HepG2 (cell line): Measurements from ENCODE around the gene SPTB. TPM values are rescaled to one million over a fixed set of nuclear protein-coding genes. Genes with fewer than 3 reads are reported as not detected.

ENCODE experiments used
- ATAC-seq: fragments of 200-7000 bp; cut with Tn5 transposase; 3 replicates; pipeline ENCODE4 v1.9.1; 2020; ENCODE audit warnings: mild to moderate bottlenecking, moderate library complexity
- BruUV-seq: library from RNA; stranded (reverse); fragments of 400-500 nt; replicated peaks from 2 replicates; lab custom pipeline; 2021; lab: Mats Ljungman, UMichigan
- CTCF ChIA-PET: fragments of 300-600 bp; formaldehyde crosslinking; extraction: SDS; loops from one replicate; lab custom pipeline; 2021; ENCODE audit warnings: low total read pairs, inconsistent platforms, low intra/inter-chr PET ratio; lab: Yijun Ruan, JAX
- POLR2A ChIA-PET: fragments of 350-600 bp; sonication (Branson Sonifier 250); formaldehyde crosslinking; loops from one replicate; lab custom pipeline; 2020; ENCODE audit warnings: antibody characterized with exemption, inconsistent platforms; lab: Yijun Ruan, JAX
- DNase-seq: peaks from one replicate; pipeline ENCODE4 v3.0.0-alpha.2; 2015; ENCODE audit warnings: low spot score
- FAIRE-seq: peaks from 3 replicates; lab custom pipeline; 2011; peaks lifted over from hg19 to GRCh38; lab: Jason Lieb, UNC
- H2AFZ ChIP-seq: one replicate; pipeline ENCODE4 v1.6.1; 2011; ENCODE audit warnings: low read length, inconsistent platforms
- H3K27ac ChIP-seq: fragments of 300-600 bp; 3 replicates; pipeline ENCODE4 v1.8.0; 2011; ENCODE audit warnings: mixed run types, mild to moderate bottlenecking, mixed read lengths, low read length, inconsistent platforms; ENCODE audit not compliant: insufficient read depth; ENCODE audit errors: extremely low read length
- H3K27me3 ChIP-seq, 2 experiments: fragments of 200-600 bp in 1 of 2; 2 replicates in 1 of 2; 3 replicates in 1 of 2; pipeline versions ENCODE4 v1.6.0 to v1.8.0; 2011; ENCODE audit warnings: low read length in 2 of 2, mild to moderate bottlenecking in 2 of 2, moderate library complexity in 2 of 2, inconsistent platforms in 1 of 2; ENCODE audit not compliant: insufficient read depth in 2 of 2, control insufficient read depth in 1 of 2
- H3K36me3 ChIP-seq, 2 experiments: fragments of 200-600 bp in 1 of 2; replicated peaks in 1 of 2; 2 replicates in 1 of 2; 3 replicates in 1 of 2; pipeline versions ENCODE4 v1.5.1 to v1.8.0; 2011; ENCODE audit warnings: low read length in 2 of 2, inconsistent platforms in 1 of 2; ENCODE audit not compliant: insufficient read depth in 2 of 2, control insufficient read depth in 1 of 2
- H3K4me1 ChIP-seq: 2 replicates; pipeline ENCODE4 v1.5.1; 2012; ENCODE audit warnings: low read length, inconsistent platforms; ENCODE audit not compliant: insufficient read depth
- H3K4me2 ChIP-seq: 2 replicates; pipeline ENCODE4 v1.6.0; 2011; ENCODE audit warnings: low read depth, low read length, inconsistent platforms
- H3K4me3 ChIP-seq, 3 experiments: fragments of 200-600 bp in 1 of 3; sonication (generic), shearing (Covaris generic) in 1 of 3; replicated peaks in 1 of 3; 2 replicates each; pipeline ENCODE4 v1.5.1; 2011 to 2016; ENCODE audit warnings: low read length in 3 of 3, inconsistent platforms in 2 of 3, low read depth in 2 of 3, mild to moderate bottlenecking in 2 of 3, control low read depth in 1 of 3, mixed read lengths in 1 of 3; ENCODE audit not compliant: insufficient read depth in 1 of 3
- H3K79me2 ChIP-seq: one replicate; pipeline ENCODE4 v1.6.1; 2011; ENCODE audit warnings: low read length, inconsistent platforms; ENCODE audit not compliant: insufficient read depth
- H3K9ac ChIP-seq: 2 replicates; pipeline ENCODE4 v1.6.0; 2011; ENCODE audit warnings: mild to moderate bottlenecking, low read depth, low read length, inconsistent platforms; ENCODE audit not compliant: insufficient read depth
- H3K9me3 ChIP-seq: 2 replicates; pipeline ENCODE4 v1.5.1; 2012; ENCODE audit warnings: mild to moderate bottlenecking, low read length
- H4K20me1 ChIP-seq: 2 replicates; pipeline ENCODE4 v1.6.0; 2011; ENCODE audit warnings: inconsistent platforms, mild to moderate bottlenecking, low read length, moderate library complexity; ENCODE audit not compliant: insufficient read depth
- BHLHE40 ChIP-seq: IDR thresholded peaks from 2 replicates; pipeline ENCODE4 v1.6.1; 2011; ENCODE audit warnings: low read length, improper control_type of control experiment
- FOXA3 ChIP-seq: IDR thresholded peaks from 2 replicates; pipeline ENCODE4 v1.6.1; 2016; ENCODE audit warnings: missing genetic modification reagents, missing compliant biosample characterization
- HCFC1 ChIP-seq: fragments of 150-350 bp; IDR thresholded peaks from 2 replicates; pipeline ENCODE4 v1.6.1; 2014; ENCODE audit warnings: low read depth, low read length
- HES4 ChIP-seq: sonication (generic); formaldehyde crosslinking; IDR thresholded peaks from 2 replicates; pipeline ENCODE4 v1.9.0; 2021; ENCODE audit warnings: mild to moderate bottlenecking, missing genetic modification reagents, borderline replicate concordance
- HIVEP1 ChIP-seq: sonication (generic); formaldehyde crosslinking; IDR thresholded peaks from 2 replicates; pipeline ENCODE4 v1.4.0; 2020; ENCODE audit warnings: mild to moderate bottlenecking, missing genetic modification reagents
- MAFF ChIP-seq: IDR thresholded peaks from 2 replicates; pipeline ENCODE4 v1.6.1; 2011; ENCODE audit warnings: low read depth, low read length, improper control_type of control experiment
- NRL ChIP-seq: sonication (generic); formaldehyde crosslinking; IDR thresholded peaks from 2 replicates; pipeline ENCODE4 v1.5.0; 2020; ENCODE audit warnings: missing genetic modification reagents, mild to moderate bottlenecking, moderate library complexity, borderline replicate concordance
- PCBP2 ChIP-seq: fragments of 200-400 bp; formaldehyde crosslinking; optimal IDR thresholded peaks from 2 replicates; pipeline ENCODE3; 2018; ENCODE audit warnings: low read length, low read depth; ENCODE audit not compliant: poor library complexity, severe bottlenecking
- ZNF180 ChIP-seq: sonication (generic); formaldehyde crosslinking; IDR thresholded peaks from 2 replicates; pipeline ENCODE4 v1.4.0; 2020; ENCODE audit warnings: low read depth, missing genetic modification reagents, borderline replicate concordance
- ZNF256 ChIP-seq: sonication (generic); formaldehyde crosslinking; conservative IDR thresholded peaks from 2 replicates; pipeline ENCODE4 v1.4.0; 2020; ENCODE audit warnings: missing genetic modification reagents
- ZNF317 ChIP-seq: sonication (generic); formaldehyde crosslinking; IDR thresholded peaks from 2 replicates; pipeline ENCODE4 v1.5.0; 2020; ENCODE audit warnings: mild to moderate bottlenecking, missing genetic modification reagents
- ZNF335 ChIP-seq: sonication (generic); formaldehyde crosslinking; IDR thresholded peaks from 2 replicates; pipeline ENCODE4 v1.4.0; 2020; ENCODE audit warnings: missing genetic modification reagents
- ZNF414 ChIP-seq: sonication (generic); formaldehyde crosslinking; IDR thresholded peaks from 2 replicates; pipeline ENCODE4 v1.5.0; 2020; ENCODE audit warnings: missing genetic modification reagents
- ZNF687 ChIP-seq: sonication (generic); formaldehyde crosslinking; IDR thresholded peaks from 2 replicates; pipeline ENCODE4 v1.5.1; 2020; ENCODE audit warnings: mild to moderate bottlenecking, missing genetic modification reagents, moderate library complexity
- ZXDC ChIP-seq: sonication (generic); formaldehyde crosslinking; IDR thresholded peaks from 2 replicates; pipeline ENCODE4 v1.5.0; 2020; ENCODE audit warnings: mild to moderate bottlenecking, missing genetic modification reagents
- WGBS: methylation state at CpG from one replicate; pipeline ENCODE4 v1.1.6; 2017; ENCODE audit warnings: low lambda C conversion rate; 5-methylcytosine and 5-hydroxymethylcytosine counted together
- in situ Hi-C: cut with HindIII; loops from 2 replicates; pipeline ENCODE4 v1.10.0; 2017; ENCODE audit warnings: low pct_unique_long_range_greater_than_20kb; ENCODE audit not compliant: extremely low pct_ligation_motif_present
- intact Hi-C: fragments of 100-400 bp; cut with micrococcal nuclease; formaldehyde crosslinking; loops from one replicate; pipeline ENCODE4 v1.10.0; 2022; ENCODE audit not compliant: unreplicated experiment
- polyA plus RNA-seq, 8 experiments: library from polyadenylated mRNA; depleted of rRNA in 3 of 8; stranded (reverse) in 7 of 8; unstranded in 1 of 8; fragments of >200 nt; fragmentation: Illumina TruSeq in 4 of 8; extraction: Trizol in 4 of 8; gene quantifications; 2 replicates each; pipeline versions ENCODE4 v1.2.1 to v1.2.3, GENCODE V29; 2011 to 2016; ENCODE audit warnings: low read depth in 4 of 8, missing spikeins in 1 of 8, mixed read lengths in 1 of 8; ENCODE audit not compliant: insufficient read depth in 1 of 8
- total RNA-seq, 5 experiments: library from RNA; depleted of rRNA; stranded (reverse); fragments of >200 nt; fragmentation: Illumina TruSeq; extraction: Trizol; gene quantifications; 2 replicates each; pipeline ENCODE4 v1.2.3, GENCODE V29; 2016; ENCODE audit warnings: low read depth in 1 of 5

Gene SPTB
- total and polyA plus RNA-seq, 2 of the 13 experiments (the other 11 are each of a cell fraction or from before 2014, with no cell fraction given), result 0.01 to 0.02 TPM

- Histone ChIP-seq H4K20me1 (no peaks in the 10 kb centered on the region), H3K27me3 (no peaks in the 10 kb centered on the region), H3K4me2 (no peak overlapping the region), H3K27ac (no peak overlapping the region), H2AFZ (no peak overlapping the region), H3K4me3 (no peak overlapping the region), H3K4me1 (no peaks in the 10 kb centered on the region), H3K9ac (no peak overlapping the region)
- POLR2A ChIA-PET, result no interaction called here
- DNase-seq (no peak), FAIRE-seq (no peak)
- 95% methylated on average over 6 of the region's 6 CpGs for WGBS
- no TSS peak for BruUV-seq
- CTCF ChIA-PET, result no interaction called here
- intact Hi-C loops, result no loop called here
- no peak for TF ChIP-seq HES4 (CRISPR knock-in tag)
- TF ChIP-seq NRL (CRISPR knock-in tag), result no peak
- no peak for TF ChIP-seq ZNF414 (CRISPR knock-in tag)
- no peak for TF ChIP-seq HCFC1
- no peak for TF ChIP-seq ZNF335 (CRISPR knock-in tag)
- TF ChIP-seq PCBP2, result no peak
- TF ChIP-seq ZXDC (CRISPR knock-in tag), result no peak
- no peak for TF ChIP-seq ZNF256 (CRISPR knock-in tag)
- no peak for TF ChIP-seq ZNF687 (CRISPR knock-in tag)
- TF ChIP-seq FOXA3 (CRISPR knock-in tag), result no peak
- TF ChIP-seq MAFF, result no peak
- no peak for TF ChIP-seq HIVEP1 (CRISPR knock-in tag)
- no peak for TF ChIP-seq ZNF317
- TF ChIP-seq ZNF180, result no peak
- TF ChIP-seq BHLHE40, result no peak
- TF ChIP-seq, all 625 proteins: peak for 0
- Histone ChIP-seq H3K9me3 (no peaks in the 10 kb centered on the region), H3K79me2 (no peaks in the 10 kb centered on the region), H3K36me3 (peaks cover 0 to 4% of the 10 kb centered on the region in 2 experiments; a peak in 2 of 5 replicates)
- in situ Hi-C loops, result no loop called here
- ATAC-seq, result no peak
Measured at GRCh38 chr14:64748521-64748920, 131.2 kb downstream of the SPTB start.
